B cell (primary cell): ENCODE data around the gene CDKAL1. TPM values are rescaled to one million over a fixed set of nuclear protein-coding genes. Genes with fewer than 3 reads are reported as not detected.
"Not testable (repeated sequence)": the region's sequence is repeated elsewhere in the genome, so short reads cannot be mapped to it uniquely, and the experiment has no call there.

ENCODE experiments used
- ATAC-seq: fragments of 200-7000 bp; cut with Tn5 transposase; one replicate; pipeline ENCODE4 v1.10.0; 2021; ENCODE audit warnings: low read depth, mild to moderate bottlenecking, moderate number of reproducible peaks, moderate library complexity
- CTCF ChIA-PET: fragments of 350-600 bp; sonication (Branson Sonifier 250); formaldehyde crosslinking; loops from one replicate; lab custom pipeline; 2021; ENCODE audit warnings: antibody characterized with exemption, inconsistent platforms; lab: Charles Lee
- POLR2A ChIA-PET: fragments of 350-600 bp; sonication (Branson Sonifier 250); formaldehyde crosslinking; loops from one replicate; lab custom pipeline; 2021; ENCODE audit warnings: antibody characterized with exemption; lab: Charles Lee
- DNase-seq: peaks from one replicate; pipeline ENCODE4 v3.0.0; 2013
- H2AFZ ChIP-seq: 2 replicates; pipeline ENCODE4 v1.6.1; 2012; ENCODE audit warnings: mild to moderate bottlenecking, low read depth, low read length; ENCODE audit not compliant: insufficient read depth, poor library complexity, severe bottlenecking
- H3K27ac ChIP-seq, 2 donors: 1 replicate in 1 of 2; 2 replicates in 1 of 2; pipeline ENCODE4 v1.5.1; 2012 to 2013; ENCODE audit warnings: low read length in 2 of 2, mild to moderate bottlenecking in 2 of 2, moderate library complexity in 1 of 2
- H3K27me3 ChIP-seq, 4 experiments: fragments of 200-600 bp in 1 of 4; sonication (generic) in 1 of 4; replicated peaks in 1 of 4; 1 replicate in 2 of 4; 2 replicates in 2 of 4; pipeline versions ENCODE4 v1.6.1 to v1.7.0; 2013 to 2016; ENCODE audit warnings: low read length in 3 of 4, mild to moderate bottlenecking in 2 of 4, mixed read lengths in 1 of 4, moderate library complexity in 1 of 4; ENCODE audit not compliant: insufficient read depth in 4 of 4, control insufficient read depth in 3 of 4; ENCODE audit errors: control extremely low read depth in 1 of 4
- H3K36me3 ChIP-seq, 2 experiments: replicated peaks in 1 of 2; 1 replicate in 1 of 2; 2 replicates in 1 of 2; pipeline versions ENCODE4 v1.6.1 to v1.7.1; 2013; ENCODE audit warnings: low read length in 1 of 2; ENCODE audit not compliant: insufficient read depth in 2 of 2, control insufficient read depth in 1 of 2; ENCODE audit errors: control extremely low read depth in 1 of 2, extremely low read depth in 1 of 2
- H3K4me1 ChIP-seq, 2 donors: fragments of 200-600 bp in 1 of 2; sonication (generic) in 1 of 2; 1 replicate in 1 of 2; 2 replicates in 1 of 2; pipeline versions ENCODE4 v1.5.1 to v1.6.1; 2013 to 2017; ENCODE audit warnings: low read length in 2 of 2; ENCODE audit not compliant: control insufficient read depth in 2 of 2, insufficient read depth in 2 of 2
- H3K4me2 ChIP-seq: replicated peaks from 2 replicates; pipeline ENCODE3; 2012; ENCODE audit warnings: mild to moderate bottlenecking, low read depth, low read length; ENCODE audit not compliant: poor library complexity, severe bottlenecking
- H3K4me3 ChIP-seq, 5 experiments: fragments of 200-600 bp in 1 of 5; sonication (generic) in 1 of 5; 1 replicate in 3 of 5; 2 replicates in 2 of 5; pipeline versions ENCODE4 v1.5.1 to v1.7.0; 2011 to 2016; ENCODE audit warnings: low read length in 4 of 5, mild to moderate bottlenecking in 4 of 5, low read depth in 2 of 5, control low read depth in 1 of 5, moderate library complexity in 1 of 5; ENCODE audit not compliant: insufficient read depth in 1 of 5; ENCODE audit errors: control extremely low read depth in 1 of 5, extremely low read depth in 1 of 5
- H3K79me2 ChIP-seq: fragments of 200-600 bp; sonication (generic); one replicate; pipeline ENCODE4 v1.6.0; 2016; ENCODE audit warnings: low read length; ENCODE audit not compliant: control insufficient read depth, insufficient read depth
- H3K9ac ChIP-seq: fragments of 200-600 bp; sonication (generic); 2 replicates; pipeline ENCODE4 v1.6.1; 2017; ENCODE audit warnings: mild to moderate bottlenecking, low read length, moderate library complexity
- H3K9me3 ChIP-seq, 3 donors: one replicate each; pipeline versions ENCODE4 v1.6.1 to v1.7.1; 2013; ENCODE audit warnings: low read length in 2 of 3; ENCODE audit not compliant: control insufficient read depth in 2 of 3, insufficient read depth in 1 of 3; ENCODE audit errors: control extremely low read depth in 1 of 3
- H4K20me1 ChIP-seq: 2 replicates; pipeline ENCODE4 v1.6.0; 2012; ENCODE audit warnings: mild to moderate bottlenecking, low read length; ENCODE audit not compliant: insufficient read depth, control insufficient read depth, poor library complexity, severe bottlenecking
- H3K27ac Mint-ChIP-seq: one replicate; pipeline ENCODE4 v1.8.0; 2021; ENCODE audit warnings: mixed read lengths
- H3K27me3 Mint-ChIP-seq: one replicate; pipeline ENCODE4 v1.8.0; 2021; ENCODE audit warnings: mixed read lengths
- H3K4me1 Mint-ChIP-seq: one replicate; pipeline ENCODE4 v1.8.0; 2021; ENCODE audit warnings: mixed read lengths
- H3K4me3 Mint-ChIP-seq: one replicate; pipeline ENCODE4 v1.8.0; 2021; ENCODE audit warnings: mixed read lengths
- H3K9me3 Mint-ChIP-seq: one replicate; pipeline ENCODE4 v1.8.0; 2022; ENCODE audit warnings: mixed read lengths; ENCODE audit not compliant: insufficient read depth
- CTCF ChIP-seq: fragments of 200-600 bp; IDR thresholded peaks from one replicate; pipeline ENCODE4 v1.8.0; 2022; ENCODE audit warnings: antibody characterized with exemption, mild to moderate bottlenecking
- EZH2 ChIP-seq: IDR thresholded peaks from 2 replicates; pipeline ENCODE4 v1.6.1; 2012; ENCODE audit warnings: borderline replicate concordance, low read depth, mild to moderate bottlenecking, moderate library complexity, low read length; ENCODE audit not compliant: insufficient read depth, poor library complexity, severe bottlenecking
- WGBS: methylation state at CpG from one replicate; pipeline ENCODE4 v1.1.5; 2013; ENCODE audit warnings: missing lambda C conversion rate; ENCODE audit not compliant: insufficient coverage; 5-methylcytosine and 5-hydroxymethylcytosine counted together
- intact Hi-C: fragments of 100-400 bp; cut with micrococcal nuclease; formaldehyde crosslinking; loops from one replicate; pipeline ENCODE4 v1.10.0; 2022
- polyA plus RNA-seq: library from polyadenylated mRNA; depleted of rRNA; stranded (reverse); fragments of >200 nt; gene quantifications from 2 replicates; pipeline ENCODE4 v1.2.3, GENCODE V29; 2012
- total RNA-seq, 2 donors: library from RNA; stranded (reverse); fragments of 120-200 nt in 1 of 2; gene quantifications; 1 replicate in 1 of 2; 2 replicates in 1 of 2; pipeline versions ENCODE4 v1.2.3 to v1.2.4, GENCODE V29; 2013 to 2022

The CDKAL1 gene
- total and polyA plus RNA-seq, 2 donors (not counting 1 experiment from before 2014, with no cell fraction given), result 6.1 to 33.3 TPM

GRCh38 chr6:21193790-21194475 is 659.7 kb downstream of the CDKAL1 start:
- H3K27me3 Mint-ChIP-seq, result no peaks in the 10 kb centered on the region
- no peaks in the 10 kb centered on the region for H3K9me3 ChIP-seq
- ChIA-PET POLR2A (no interaction called here), CTCF (no interaction called here)
- no peak for DNase-seq
- WGBS, result 83% methylated on average over 1 of the region's 2 CpGs
- H3K4me3 Mint-ChIP-seq, result no peak overlapping the region
- no peak overlapping the region for H2AFZ ChIP-seq
- peaks cover 6% of the 10 kb centered on the region for H3K9me3 Mint-ChIP-seq
- no peak overlapping the region for H3K27ac Mint-ChIP-seq
- H3K27me3 ChIP-seq, result no peaks in the 10 kb centered on the region
- ATAC-seq, result no peak
- H3K9ac ChIP-seq, result no peak overlapping the region
- no peak overlapping the region for H3K27ac ChIP-seq
- H3K79me2 ChIP-seq, result no peaks in the 10 kb centered on the region
- H3K4me2 ChIP-seq, result no peak overlapping the region
- H3K4me3 ChIP-seq, result no peak overlapping the region
- H4K20me1 ChIP-seq, result no peaks in the 10 kb centered on the region
- peaks cover 50% of the 10 kb centered on the region for H3K4me1 Mint-ChIP-seq
- TF ChIP-seq CTCF (no peak), EZH2 (no peak)
- peaks cover 14 to 25% of the 10 kb centered on the region in 2 donors for H3K4me1 ChIP-seq
- no peaks in the 10 kb centered on the region for H3K36me3 ChIP-seq
- intact Hi-C loops, result no loop called here

- H3K4me3 Mint-ChIP-seq, H3K27ac ChIP-seq, H3K4me2 ChIP-seq, H3K79me2 ChIP-seq, intact Hi-C loops, H4K20me1 ChIP-seq, DNase-seq, H3K9ac ChIP-seq, POLR2A ChIA-PET, CTCF ChIA-PET, H3K9me3 ChIP-seq, H3K36me3 ChIP-seq, H3K4me3 ChIP-seq, H3K27ac Mint-ChIP-seq, H3K27me3 ChIP-seq, H2AFZ ChIP-seq, ATAC-seq, H3K27me3 Mint-ChIP-seq, H3K9me3 Mint-ChIP-seq: not testable (repeated sequence)
- WGBS, result 100% methylated on average over 2 of the region's 7 CpGs
- H3K4me1 Mint-ChIP-seq, result peaks cover 48% of the 10 kb centered on the region
- H3K4me1 ChIP-seq, result peaks cover 22 to 34% of the 10 kb centered on the region in 2 donors
These were observed 661.0 kb downstream of the CDKAL1 start for GRCh38 chr6:21195301-21195700.
